Measurements from ENCODE around the gene SETDB1.

DNA sequence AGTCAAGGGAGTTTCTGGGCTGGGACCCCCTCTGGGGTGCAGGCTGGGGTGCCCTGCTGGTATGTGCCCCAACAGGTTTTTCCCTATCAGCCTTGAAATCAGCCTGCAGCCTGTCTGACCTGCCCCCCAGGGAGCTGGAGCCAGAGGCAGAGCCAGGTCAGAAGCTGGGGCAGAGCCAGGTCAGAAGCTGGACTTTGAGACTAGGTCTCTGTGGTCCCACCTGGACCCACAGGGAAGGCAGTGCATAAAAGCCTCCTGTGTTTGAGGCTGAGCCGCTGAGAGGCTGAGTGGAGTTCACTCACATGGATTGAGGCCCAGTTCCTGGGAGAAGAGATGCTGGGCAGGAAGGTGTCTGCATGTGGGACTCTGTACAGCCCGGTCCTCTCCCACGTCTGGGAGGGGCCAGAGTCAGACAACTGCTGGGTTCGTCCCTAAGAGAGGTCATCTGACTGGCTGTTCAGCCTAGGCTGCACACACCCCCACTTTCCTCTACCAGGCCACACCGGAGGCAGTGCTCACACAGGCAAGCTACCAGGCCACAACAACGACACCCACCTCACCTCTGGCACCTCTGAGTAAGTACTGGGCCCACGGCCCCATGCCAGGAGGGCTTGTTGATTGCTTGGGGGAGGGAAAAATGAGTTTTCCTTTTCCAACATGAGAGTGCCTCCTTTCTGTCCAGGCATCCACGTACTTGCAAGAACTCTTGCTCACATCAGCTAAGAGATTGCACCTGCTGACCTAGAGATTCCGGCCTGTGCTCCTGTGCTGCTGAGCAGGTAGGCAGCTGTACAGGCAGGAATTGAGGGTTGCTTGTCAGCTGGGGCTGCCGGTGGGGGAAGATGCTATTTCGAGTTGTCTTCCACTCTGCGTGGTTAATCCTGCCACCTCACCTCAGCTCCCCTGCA lies 55.9 kb downstream of the SETDB1 start, which contains the start of gene ANXA9:
- TF ChIP-seq, protein P1, sequence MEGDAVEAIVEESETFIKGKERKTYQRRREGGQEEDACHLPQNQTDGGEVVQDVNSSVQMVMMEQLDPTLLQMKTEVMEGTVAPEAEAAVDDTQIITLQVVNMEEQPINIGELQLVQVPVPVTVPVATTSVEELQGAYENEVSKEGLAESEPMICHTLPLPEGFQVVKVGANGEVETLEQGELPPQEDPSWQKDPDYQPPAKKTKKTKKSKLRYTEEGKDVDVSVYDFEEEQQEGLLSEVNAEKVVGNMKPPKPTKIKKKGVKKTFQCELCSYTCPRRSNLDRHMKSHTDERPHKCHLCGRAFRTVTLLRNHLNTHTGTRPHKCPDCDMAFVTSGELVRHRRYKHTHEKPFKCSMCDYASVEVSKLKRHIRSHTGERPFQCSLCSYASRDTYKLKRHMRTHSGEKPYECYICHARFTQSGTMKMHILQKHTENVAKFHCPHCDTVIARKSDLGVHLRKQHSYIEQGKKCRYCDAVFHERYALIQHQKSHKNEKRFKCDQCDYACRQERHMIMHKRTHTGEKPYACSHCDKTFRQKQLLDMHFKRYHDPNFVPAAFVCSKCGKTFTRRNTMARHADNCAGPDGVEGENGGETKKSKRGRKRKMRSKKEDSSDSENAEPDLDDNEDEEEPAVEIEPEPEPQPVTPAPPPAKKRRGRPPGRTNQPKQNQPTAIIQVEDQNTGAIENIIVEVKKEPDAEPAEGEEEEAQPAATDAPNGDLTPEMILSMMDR (IDR thresholded peaks at IDR 0.05; ENCODE audit: poor library complexity, severe bottlenecking) = no peak
- TF ChIP-seq POLR2AphosphoS5 (IDR thresholded peaks at IDR 0.05) = no peak
- TF ChIP-seq EZH2 (IDR thresholded peaks at IDR 0.05; ENCODE audit: borderline replicate concordance, insufficient read depth, low read length, poor library complexity, severe bottlenecking) = no peak
- no peak for TF ChIP-seq SMC3 (conservative IDR thresholded peaks at IDR 0.05; ENCODE audit: poor library complexity)
- TF ChIP-seq EP300 (conservative IDR thresholded peaks at IDR 0.05; ENCODE audit: poor library complexity, severe bottlenecking) = no peak
- no peak for TF ChIP-seq RAD21 (conservative IDR thresholded peaks at IDR 0.05)
- TF ChIP-seq, protein P2, sequence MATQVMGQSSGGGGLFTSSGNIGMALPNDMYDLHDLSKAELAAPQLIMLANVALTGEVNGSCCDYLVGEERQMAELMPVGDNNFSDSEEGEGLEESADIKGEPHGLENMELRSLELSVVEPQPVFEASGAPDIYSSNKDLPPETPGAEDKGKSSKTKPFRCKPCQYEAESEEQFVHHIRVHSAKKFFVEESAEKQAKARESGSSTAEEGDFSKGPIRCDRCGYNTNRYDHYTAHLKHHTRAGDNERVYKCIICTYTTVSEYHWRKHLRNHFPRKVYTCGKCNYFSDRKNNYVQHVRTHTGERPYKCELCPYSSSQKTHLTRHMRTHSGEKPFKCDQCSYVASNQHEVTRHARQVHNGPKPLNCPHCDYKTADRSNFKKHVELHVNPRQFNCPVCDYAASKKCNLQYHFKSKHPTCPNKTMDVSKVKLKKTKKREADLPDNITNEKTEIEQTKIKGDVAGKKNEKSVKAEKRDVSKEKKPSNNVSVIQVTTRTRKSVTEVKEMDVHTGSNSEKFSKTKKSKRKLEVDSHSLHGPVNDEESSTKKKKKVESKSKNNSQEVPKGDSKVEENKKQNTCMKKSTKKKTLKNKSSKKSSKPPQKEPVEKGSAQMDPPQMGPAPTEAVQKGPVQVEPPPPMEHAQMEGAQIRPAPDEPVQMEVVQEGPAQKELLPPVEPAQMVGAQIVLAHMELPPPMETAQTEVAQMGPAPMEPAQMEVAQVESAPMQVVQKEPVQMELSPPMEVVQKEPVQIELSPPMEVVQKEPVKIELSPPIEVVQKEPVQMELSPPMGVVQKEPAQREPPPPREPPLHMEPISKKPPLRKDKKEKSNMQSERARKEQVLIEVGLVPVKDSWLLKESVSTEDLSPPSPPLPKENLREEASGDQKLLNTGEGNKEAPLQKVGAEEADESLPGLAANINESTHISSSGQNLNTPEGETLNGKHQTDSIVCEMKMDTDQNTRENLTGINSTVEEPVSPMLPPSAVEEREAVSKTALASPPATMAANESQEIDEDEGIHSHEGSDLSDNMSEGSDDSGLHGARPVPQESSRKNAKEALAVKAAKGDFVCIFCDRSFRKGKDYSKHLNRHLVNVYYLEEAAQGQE (IDR thresholded peaks at IDR 0.05; ENCODE audit: borderline replicate concordance) = no peak
- TF ChIP-seq MXI1 (conservative IDR thresholded peaks at IDR 0.05; ENCODE audit: poor library complexity, severe bottlenecking) = no peak

All from neural cell (in vitro differentiated cells).